HG02798 (cell line): Measurements from ENCODE around the gene FAM170B.

ENCODE experiments used
- ATAC-seq: cut with Tn5 transposase; IDR thresholded peaks from one replicate; pipeline ENCODE4 v1.9.1; 2021; ENCODE audit warnings: mild to moderate bottlenecking; ENCODE audit not compliant: unreplicated experiment, poor library complexity

The FAM170B gene

DNA sequence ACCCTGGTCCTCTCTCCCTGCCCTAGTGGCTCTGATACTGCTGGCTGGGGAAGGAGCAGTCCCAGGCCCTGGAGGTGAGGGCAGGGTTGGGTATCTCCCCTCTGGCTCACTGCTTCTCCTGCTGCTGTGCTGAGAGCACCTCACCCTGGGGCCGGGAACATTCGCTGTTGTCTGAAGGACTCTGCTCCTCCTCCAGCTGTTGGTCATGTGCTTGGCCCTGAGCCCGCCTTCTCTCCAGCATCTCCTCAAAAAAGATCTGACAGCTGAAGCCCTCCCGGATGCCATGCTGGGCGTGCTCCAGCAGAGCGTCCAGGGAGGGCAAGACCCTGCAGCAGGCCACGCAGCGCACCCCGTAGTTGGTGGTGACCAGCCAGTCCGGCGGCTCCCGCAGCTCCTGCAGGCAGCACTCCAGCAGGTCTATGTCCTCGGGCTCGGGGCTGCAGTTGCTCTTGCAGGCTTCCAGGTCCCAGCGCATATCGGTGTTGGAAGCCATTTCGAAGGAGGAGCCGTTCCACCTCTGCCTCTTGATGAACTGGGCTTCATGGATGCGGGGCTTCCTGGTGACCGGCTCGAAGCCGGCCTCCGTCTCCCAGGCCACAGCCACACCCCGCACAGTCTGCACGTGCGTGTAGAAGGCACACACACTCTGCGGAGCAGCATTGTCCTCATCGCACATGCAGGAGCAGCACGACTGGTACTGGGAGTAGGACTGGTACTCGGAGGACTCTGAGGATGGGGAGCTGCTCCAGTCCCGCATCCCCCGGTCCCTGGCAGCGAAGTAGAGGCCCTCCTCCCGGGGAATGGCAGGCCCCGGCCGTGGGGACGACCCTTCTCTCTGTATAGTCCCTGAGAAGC is 2.1 kb downstream of the FAM170B start:
- ATAC-seq = no peak

- no peak for ATAC-seq
These were observed 4.4 kb downstream of the FAM170B start for GRCh38 chr10:49129376-49129775.

DNA sequence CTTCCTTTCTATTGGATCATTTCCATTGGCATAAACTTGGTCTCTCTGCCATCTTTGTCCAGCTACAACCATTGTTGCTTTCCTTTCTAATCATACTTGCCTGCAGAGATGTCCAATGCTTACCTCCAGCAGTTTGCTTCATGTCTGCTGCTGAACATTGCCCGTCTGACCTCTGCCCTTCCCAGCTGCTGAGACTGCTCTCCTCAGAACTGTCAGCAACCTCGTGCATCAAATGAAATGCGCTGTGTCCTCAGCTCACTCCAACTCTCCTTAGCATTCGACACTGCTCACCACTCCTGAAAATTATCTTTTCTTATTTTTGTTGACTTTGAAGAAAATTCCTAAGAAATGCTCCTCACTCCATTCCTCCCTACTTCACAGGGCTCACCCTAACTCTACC is 5.0 kb downstream of the FAM170B start:
- ATAC-seq = no peak

GRCh38 chr10:49123981-49124950 is 9.6 kb downstream of the FAM170B start:
- ATAC-seq = peak; percentile 53

DNA sequence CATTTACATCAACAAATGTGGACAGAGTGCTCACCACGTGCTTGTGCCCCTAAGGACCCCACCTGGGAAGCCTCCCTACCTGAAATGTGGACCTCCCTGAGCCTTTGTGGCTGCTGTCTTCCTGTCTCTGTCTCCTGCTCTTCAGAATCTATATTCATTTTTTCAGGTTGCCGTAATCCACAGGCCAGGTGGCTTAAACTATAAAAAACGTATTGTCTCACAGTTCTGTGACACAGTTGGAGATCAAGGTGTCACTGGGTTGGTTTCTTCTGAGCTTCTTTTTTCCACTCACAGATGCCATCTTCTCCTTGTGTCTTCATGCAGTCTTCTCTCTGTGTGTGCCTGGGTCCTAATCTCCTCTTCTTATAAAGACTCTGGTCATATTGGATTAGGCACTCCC is 12.9 kb downstream of the FAM170B start:
- ATAC-seq = no peak

GRCh38 chr10:49119746-49120145 is 14.1 kb downstream of the FAM170B start:
- no peak for ATAC-seq

DNA sequence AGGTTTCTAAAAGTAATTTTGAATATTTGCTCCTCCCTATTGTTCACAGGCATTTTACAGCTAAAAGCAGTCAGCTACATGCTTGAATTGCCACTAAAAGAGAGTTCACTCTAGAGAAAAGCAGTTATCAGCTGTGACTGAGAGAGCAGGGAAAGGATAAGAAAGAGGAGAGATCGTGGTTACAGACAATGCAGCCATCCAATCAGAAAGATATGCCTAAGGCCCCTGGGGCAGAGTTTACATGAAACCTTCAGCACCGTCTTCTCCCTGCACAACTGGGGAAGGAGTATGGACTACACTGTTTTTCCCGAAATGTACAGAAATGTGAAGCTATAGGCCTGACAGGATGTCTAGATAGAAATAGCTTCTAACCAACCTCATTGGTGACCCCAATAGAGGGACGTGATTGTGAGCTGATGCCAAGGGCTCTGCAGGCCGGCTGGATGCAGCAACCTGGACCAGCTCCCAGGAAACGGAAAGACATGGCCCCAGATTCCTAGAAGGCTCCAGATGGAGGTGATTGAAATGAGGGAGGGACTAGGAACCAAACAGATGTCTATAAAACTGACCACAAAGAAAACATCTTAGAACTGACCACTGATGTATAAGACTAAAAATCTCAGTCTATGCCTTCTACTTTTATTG is 15.3 kb downstream of the FAM170B start:
- ATAC-seq = no peak

- ATAC-seq = no peak
These were observed 16.3 kb downstream of the FAM170B start for GRCh38 chr10:49117376-49118070.

DNA sequence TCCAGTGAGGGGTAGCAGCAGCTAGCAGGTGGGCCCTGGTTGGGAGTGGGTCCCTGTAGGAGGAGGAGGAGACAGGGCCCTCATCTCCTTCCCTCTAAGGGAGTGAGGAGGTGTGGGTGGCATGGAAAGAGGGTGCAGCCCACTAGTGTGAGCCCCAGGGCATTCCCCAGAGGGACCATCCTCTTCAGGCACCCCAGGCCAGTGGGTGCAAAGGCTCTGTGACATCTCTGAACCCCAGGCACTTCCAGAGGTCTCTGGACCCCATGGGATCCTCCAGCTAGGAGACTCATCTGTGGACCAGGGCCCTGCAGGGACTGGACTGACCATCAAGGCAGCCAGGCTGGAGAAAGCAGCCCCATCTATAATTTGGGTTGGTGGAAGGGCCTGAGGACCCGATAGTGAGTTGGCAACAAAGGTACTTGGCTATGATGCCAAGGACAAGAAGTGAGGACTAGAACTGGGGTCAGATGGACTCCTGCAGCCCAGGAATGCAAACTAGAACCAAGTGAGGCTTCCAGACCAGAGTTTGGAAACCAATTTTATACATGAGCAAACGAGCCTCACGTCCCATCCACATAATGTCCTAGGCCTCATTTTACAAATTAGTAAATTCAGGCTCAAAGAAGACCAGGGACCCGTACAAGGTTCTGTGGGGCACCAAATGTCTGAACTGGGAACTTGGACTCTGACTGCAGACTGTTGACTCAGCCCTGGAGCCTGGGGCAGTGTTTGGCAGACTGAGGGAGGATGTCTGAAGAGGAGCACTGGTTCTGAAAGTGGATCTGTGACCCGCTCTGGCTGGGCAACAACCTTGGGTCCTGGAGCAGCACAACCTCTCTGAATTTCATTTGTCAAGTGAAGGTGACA is 17.1 kb downstream of the FAM170B start:
- ATAC-seq = no peak

- ATAC-seq = peak; percentile 31
These were observed 17.9 kb downstream of the FAM170B start for GRCh38 chr10:49115796-49116508.

DNA sequence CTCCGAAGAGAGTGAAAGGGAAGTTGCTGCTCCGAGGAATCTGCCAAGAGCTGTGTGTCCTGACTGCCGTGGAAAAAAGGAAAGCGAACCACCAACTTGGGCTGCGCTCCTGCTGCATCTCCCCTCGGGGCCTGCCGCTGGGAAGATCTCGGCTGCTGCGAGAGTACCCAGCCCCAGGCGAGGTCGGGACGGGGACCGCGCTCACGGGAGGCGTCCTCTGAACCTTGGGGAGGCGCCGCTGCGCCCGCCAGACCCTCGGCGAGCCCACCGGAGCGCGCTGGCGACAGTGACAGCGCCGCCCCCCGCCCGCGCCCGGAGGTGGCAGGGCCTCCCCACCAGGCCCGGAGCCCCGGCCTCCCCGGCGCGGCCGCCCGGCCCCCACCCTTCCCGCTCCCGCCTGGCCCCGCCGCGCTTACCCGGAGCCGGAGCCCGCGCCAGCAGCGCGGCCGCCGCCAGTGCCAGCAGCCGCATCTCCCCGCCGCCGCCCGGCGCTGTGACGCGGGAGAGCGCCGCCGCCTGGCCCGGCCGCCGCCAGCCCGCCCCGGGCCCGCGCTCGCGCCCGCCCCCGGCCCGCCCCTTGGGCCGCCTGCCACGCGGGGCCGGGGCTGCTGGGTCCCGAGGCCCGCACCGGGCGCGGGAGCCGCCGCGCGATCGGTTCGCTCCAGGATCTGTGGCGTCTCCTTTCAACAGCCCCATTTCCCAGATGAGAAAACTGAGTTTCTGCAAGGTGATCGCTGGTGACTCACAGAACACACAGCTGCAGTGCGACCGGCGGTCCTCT is 18.6 kb downstream of the FAM170B start, which contains the start of gene VSTM4:
VSTM4 (minus strand) TSS at position 508 of the 781 bp plus-strand sequence; CDS start at position 471, 37 bp downstream.
- peak; percentile 38 for ATAC-seq

DNA sequence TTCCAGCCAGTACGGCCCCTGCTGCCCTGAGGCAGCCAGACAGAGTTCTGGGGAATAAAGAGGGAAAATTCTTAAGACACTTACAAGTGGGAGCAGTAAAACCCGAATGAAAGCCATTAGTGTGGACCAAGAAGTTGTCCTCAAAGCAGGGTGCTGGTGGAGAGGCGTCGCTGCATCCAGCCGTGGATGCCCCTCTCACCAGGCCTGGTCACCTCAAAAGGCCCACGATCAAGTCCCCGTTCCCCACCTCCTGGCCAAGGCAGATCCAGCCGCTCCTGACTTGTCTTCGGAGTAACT is 19.2 kb downstream of the FAM170B start:
- no peak for ATAC-seq

GRCh38 chr10:49113741-49114141 is 20.1 kb downstream of the FAM170B start:
- no peak for ATAC-seq

- no peak for ATAC-seq
These were observed 21.0 kb downstream of the FAM170B start for GRCh38 chr10:49112851-49113250.

- ATAC-seq = no peak
These were observed 21.7 kb downstream of the FAM170B start for GRCh38 chr10:49112098-49112497.

DNA sequence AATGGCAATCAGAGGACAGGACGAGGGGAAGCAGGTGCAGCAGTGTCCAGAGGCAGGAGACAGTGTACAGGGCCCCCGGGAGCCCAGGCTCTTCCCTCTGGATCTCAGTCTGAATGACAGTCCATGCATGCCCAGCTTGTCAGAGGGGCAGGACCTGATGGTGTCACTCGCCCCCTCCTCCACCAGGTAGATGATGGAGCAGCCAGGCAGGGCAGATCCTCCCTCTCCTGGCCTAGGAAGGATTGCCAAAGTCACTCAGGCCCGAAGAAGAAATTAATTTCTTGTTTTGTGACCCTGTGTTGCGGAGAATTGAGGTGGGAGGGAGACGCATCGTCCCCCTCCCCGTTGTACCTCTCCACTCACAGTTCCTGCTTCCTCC is 22.5 kb downstream of the FAM170B start:
- ATAC-seq = no peak

DNA sequence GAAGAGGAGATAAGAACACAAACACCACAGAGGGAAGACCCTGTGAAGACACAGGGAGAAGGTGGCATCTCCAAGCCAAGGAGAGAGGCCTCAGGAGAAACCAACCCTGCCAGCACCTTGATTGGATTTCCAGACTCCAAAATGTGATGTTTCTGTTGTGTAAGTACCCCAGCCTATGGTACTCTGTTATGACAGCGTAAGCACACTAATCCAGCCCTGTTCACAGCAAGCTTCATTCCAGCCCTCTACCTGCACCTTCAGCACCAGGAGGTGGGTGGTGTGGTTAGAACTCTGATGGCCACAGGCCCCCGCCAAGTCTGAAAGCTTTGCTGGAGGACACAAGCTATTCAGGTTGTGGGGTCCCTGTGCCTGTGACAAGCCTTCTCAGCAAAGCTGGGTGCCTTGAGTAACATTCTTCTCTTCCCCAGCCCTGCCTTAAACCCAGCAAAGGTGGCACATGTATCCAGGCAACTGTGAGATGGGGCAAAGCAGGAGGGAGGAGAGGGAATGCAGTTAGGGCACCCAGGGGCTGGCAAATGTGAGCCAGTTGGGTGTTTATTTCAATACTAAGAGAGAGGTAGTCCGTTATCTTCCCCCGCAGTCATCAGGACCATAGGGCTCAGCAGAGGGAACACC is 23.0 kb downstream of the FAM170B start:
- ATAC-seq = no peak
